ENCODE data around the gene SLC35A2.

DNA sequence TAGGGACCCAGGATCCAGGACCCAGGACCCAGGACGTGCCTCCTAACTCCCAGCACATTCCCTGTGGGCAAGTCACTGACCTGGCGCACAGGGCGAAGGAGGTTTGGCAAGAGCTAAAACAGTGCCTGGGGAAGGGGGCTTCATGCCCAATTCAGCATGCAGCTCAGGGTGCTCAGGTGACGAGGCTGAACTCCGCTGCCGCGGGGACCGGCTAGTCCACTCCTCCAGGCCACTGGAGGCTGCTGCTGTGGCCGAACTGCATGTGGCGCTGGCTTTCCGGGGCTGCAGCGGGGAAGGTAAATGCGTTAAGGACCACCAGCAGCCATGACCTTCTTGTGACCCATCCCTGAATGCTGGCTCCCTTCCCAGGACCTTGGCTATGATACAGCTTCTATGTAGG, 12.3 kb upstream of the SLC35A2 start:
- TF ChIP-seq, protein P1, sequence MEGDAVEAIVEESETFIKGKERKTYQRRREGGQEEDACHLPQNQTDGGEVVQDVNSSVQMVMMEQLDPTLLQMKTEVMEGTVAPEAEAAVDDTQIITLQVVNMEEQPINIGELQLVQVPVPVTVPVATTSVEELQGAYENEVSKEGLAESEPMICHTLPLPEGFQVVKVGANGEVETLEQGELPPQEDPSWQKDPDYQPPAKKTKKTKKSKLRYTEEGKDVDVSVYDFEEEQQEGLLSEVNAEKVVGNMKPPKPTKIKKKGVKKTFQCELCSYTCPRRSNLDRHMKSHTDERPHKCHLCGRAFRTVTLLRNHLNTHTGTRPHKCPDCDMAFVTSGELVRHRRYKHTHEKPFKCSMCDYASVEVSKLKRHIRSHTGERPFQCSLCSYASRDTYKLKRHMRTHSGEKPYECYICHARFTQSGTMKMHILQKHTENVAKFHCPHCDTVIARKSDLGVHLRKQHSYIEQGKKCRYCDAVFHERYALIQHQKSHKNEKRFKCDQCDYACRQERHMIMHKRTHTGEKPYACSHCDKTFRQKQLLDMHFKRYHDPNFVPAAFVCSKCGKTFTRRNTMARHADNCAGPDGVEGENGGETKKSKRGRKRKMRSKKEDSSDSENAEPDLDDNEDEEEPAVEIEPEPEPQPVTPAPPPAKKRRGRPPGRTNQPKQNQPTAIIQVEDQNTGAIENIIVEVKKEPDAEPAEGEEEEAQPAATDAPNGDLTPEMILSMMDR (IDR thresholded peaks at IDR 0.05 in 8 of 11, conservative IDR thresholded peaks at IDR 0.05 in 3 of 11) = no peak
- no peak for TF ChIP-seq POLR2A (IDR thresholded peaks at IDR 0.05)
- peak in 2 of 3 donors; percentile 25 to 40 for TF ChIP-seq POLR2AphosphoS5 (IDR thresholded peaks at IDR 0.05)

All from spleen (tissue), 7 donors.